Loucy (cell line): Measurements from ENCODE around the gene ASTN2.

Experiments used
- EZH2phosphoT487 ChIP-seq: fragments of 200-600 bp; IDR thresholded peaks from 2 replicates; pipeline ENCODE4 v1.6.1; 2018; ENCODE audit warnings: antibody characterized with exemption, mild to moderate bottlenecking, moderate library complexity, borderline replicate concordance
- TF ChIP-seq, protein P1 (sequence below): fragments of 200-600 bp; sonication (generic); conservative IDR thresholded peaks from 2 replicates; pipeline ENCODE4 v1.5.1; 2014; ENCODE audit warnings: mild to moderate bottlenecking, antibody characterized with exemption, low read length

GRCh38 chr9:117409321-117409720 lies 5.5 kb downstream of the ASTN2 start:
- TF ChIP-seq, protein P1, sequence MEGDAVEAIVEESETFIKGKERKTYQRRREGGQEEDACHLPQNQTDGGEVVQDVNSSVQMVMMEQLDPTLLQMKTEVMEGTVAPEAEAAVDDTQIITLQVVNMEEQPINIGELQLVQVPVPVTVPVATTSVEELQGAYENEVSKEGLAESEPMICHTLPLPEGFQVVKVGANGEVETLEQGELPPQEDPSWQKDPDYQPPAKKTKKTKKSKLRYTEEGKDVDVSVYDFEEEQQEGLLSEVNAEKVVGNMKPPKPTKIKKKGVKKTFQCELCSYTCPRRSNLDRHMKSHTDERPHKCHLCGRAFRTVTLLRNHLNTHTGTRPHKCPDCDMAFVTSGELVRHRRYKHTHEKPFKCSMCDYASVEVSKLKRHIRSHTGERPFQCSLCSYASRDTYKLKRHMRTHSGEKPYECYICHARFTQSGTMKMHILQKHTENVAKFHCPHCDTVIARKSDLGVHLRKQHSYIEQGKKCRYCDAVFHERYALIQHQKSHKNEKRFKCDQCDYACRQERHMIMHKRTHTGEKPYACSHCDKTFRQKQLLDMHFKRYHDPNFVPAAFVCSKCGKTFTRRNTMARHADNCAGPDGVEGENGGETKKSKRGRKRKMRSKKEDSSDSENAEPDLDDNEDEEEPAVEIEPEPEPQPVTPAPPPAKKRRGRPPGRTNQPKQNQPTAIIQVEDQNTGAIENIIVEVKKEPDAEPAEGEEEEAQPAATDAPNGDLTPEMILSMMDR: no peak
- TF ChIP-seq EZH2phosphoT487: no peak
